HUES6 (cell line): ENCODE measurements around the gene CFL2.
A peak's percentile ranks its signal among the peaks of the same experiment; 100 is the strongest.
"Not testable (repeated sequence)": the region's sequence is repeated elsewhere in the genome, so short reads cannot be mapped to it uniquely, and the experiment has no call there.

Experiments
- H3K27ac ChIP-seq: 2 replicates; pipeline ENCODE4 v1.7.0; 2013; ENCODE audit warnings: low read depth, mild to moderate bottlenecking, low read length, inconsistent platforms
- H3K27me3 ChIP-seq: 2 replicates; pipeline ENCODE4 v1.6.1; 2013; ENCODE audit warnings: low read length; ENCODE audit not compliant: control insufficient read depth, insufficient read depth
- H3K36me3 ChIP-seq: 2 replicates; pipeline ENCODE4 v1.6.1; 2013; ENCODE audit warnings: low read length; ENCODE audit not compliant: control insufficient read depth, insufficient read depth
- H3K4me1 ChIP-seq: 2 replicates; pipeline ENCODE4 v1.6.1; 2013; ENCODE audit warnings: low read length; ENCODE audit not compliant: control insufficient read depth, insufficient read depth
- H3K4me3 ChIP-seq: 2 replicates; pipeline ENCODE4 v1.5.1; 2013; ENCODE audit warnings: low read depth, low read length
- H3K9ac ChIP-seq: one replicate; pipeline ENCODE4 v1.6.1; 2013; ENCODE audit warnings: mild to moderate bottlenecking, low read length
- H3K9me3 ChIP-seq: 2 replicates; pipeline ENCODE4 v1.6.1; 2013; ENCODE audit warnings: low read depth, low read length; ENCODE audit not compliant: control insufficient read depth, insufficient read depth

Gene CFL2

GRCh38 chr14:34710744-34711143 is 3.6 kb downstream of the CFL2 start:
- Histone ChIP-seq H3K4me3 (no peak overlapping the region), H3K4me1 (peaks cover 5% of the 10 kb centered on the region; the same call in 1 of the 2 replicates), H3K27me3 (peaks cover 9% of the 10 kb centered on the region), H3K9me3 (no peaks in the 10 kb centered on the region), H3K27ac (no peak overlapping the region), H3K9ac (no peak overlapping the region), H3K36me3 (peaks cover 16% of the 10 kb centered on the region)

- no peaks in the 10 kb centered on the region for H3K9me3 ChIP-seq
Observed at GRCh38 chr14:34710006-34710405, 4.4 kb downstream of the CFL2 start.

GRCh38 chr14:34707722-34708121 is 6.7 kb downstream of the CFL2 start:
- peaks cover 16% of the 10 kb centered on the region for H3K36me3 ChIP-seq
- H3K27me3 ChIP-seq, result no peaks in the 10 kb centered on the region
- no peak overlapping the region for H3K27ac ChIP-seq
- H3K9me3 ChIP-seq, result no peaks in the 10 kb centered on the region
- no peaks in the 10 kb centered on the region for H3K4me1 ChIP-seq
- no peak overlapping the region for H3K9ac ChIP-seq
- no peak overlapping the region for H3K4me3 ChIP-seq

More at GRCh38 chr14:34710006-34710405, 4.4 kb downstream of the CFL2 start:
- Histone ChIP-seq H3K36me3 (peaks cover 16% of the 10 kb centered on the region), H3K4me3 (no peak overlapping the region), H3K27me3 (peaks cover 2% of the 10 kb centered on the region), H3K9ac (no peak overlapping the region), H3K4me1 (peaks cover 5% of the 10 kb centered on the region; the same call in 1 of the 2 replicates), H3K27ac (no peak overlapping the region)

GRCh38 chr14:34701808-34702207 is 12.6 kb downstream of the CFL2 start:
- Histone ChIP-seq H3K27ac (no peak overlapping the region), H3K9ac (no peak overlapping the region), H3K27me3 (no peaks in the 10 kb centered on the region)

GRCh38 chr14:34700622-34701130 is 13.7 kb downstream of the CFL2 start:
- H3K36me3 ChIP-seq, result no peaks in the 10 kb centered on the region
- no peaks in the 10 kb centered on the region for H3K27me3 ChIP-seq
- H3K4me3 ChIP-seq, result no peak overlapping the region
- no peak overlapping the region for H3K9ac ChIP-seq
- no peaks in the 10 kb centered on the region for H3K9me3 ChIP-seq
- no peak overlapping the region for H3K27ac ChIP-seq
- H3K4me1 ChIP-seq, result no peaks in the 10 kb centered on the region

More at GRCh38 chr14:34701808-34702207, 12.6 kb downstream of the CFL2 start:
- no peaks in the 10 kb centered on the region for H3K4me1 ChIP-seq
- H3K36me3 ChIP-seq, result no peaks in the 10 kb centered on the region
- H3K4me3 ChIP-seq, result no peak overlapping the region
- H3K9me3 ChIP-seq, result no peaks in the 10 kb centered on the region

- Histone ChIP-seq H3K27ac (no peak overlapping the region), H3K36me3 (no peaks in the 10 kb centered on the region), H3K27me3 (no peaks in the 10 kb centered on the region), H3K4me3 (no peak overlapping the region), H3K4me1 (no peaks in the 10 kb centered on the region), H3K9me3 (no peaks in the 10 kb centered on the region), H3K9ac (no peak overlapping the region)
Observed at GRCh38 chr14:34699873-34700621, 14.3 kb downstream of the CFL2 start.

- not testable (repeated sequence) for H3K27me3 ChIP-seq, H3K4me3 ChIP-seq, H3K4me1 ChIP-seq, H3K9me3 ChIP-seq, H3K27ac ChIP-seq, H3K36me3 ChIP-seq, H3K9ac ChIP-seq
Observed at GRCh38 chr14:34694216-34694615, 20.2 kb downstream of the CFL2 start.

GRCh38 chr14:34693228-34693939 is 21.0 kb downstream of the CFL2 start:
- no peak overlapping the region for H3K9ac ChIP-seq
- H3K9me3 ChIP-seq, result no peaks in the 10 kb centered on the region
- no peaks in the 10 kb centered on the region for H3K36me3 ChIP-seq
- H3K27ac ChIP-seq, result no peak overlapping the region
- peaks cover 4% of the 10 kb centered on the region for H3K4me1 ChIP-seq
- H3K4me3 ChIP-seq, result peak overlapping the region; percentile 28
- H3K27me3 ChIP-seq, result no peaks in the 10 kb centered on the region

GRCh38 chr14:34692898-34693227 is 21.5 kb downstream of the CFL2 start:
- Histone ChIP-seq H3K9ac (no peak overlapping the region), H3K9me3 (no peaks in the 10 kb centered on the region), H3K4me3 (no peak overlapping the region), H3K4me1 (peaks cover 4% of the 10 kb centered on the region), H3K36me3 (no peaks in the 10 kb centered on the region), H3K27me3 (no peaks in the 10 kb centered on the region), H3K27ac (no peak overlapping the region)

- Histone ChIP-seq H3K4me1 (peaks cover 4% of the 10 kb centered on the region), H3K27me3 (no peaks in the 10 kb centered on the region), H3K9me3 (no peaks in the 10 kb centered on the region), H3K27ac (no peak overlapping the region), H3K4me3 (no peak overlapping the region), H3K36me3 (no peaks in the 10 kb centered on the region), H3K9ac (no peak overlapping the region)
Observed at GRCh38 chr14:34692348-34692747, 22.0 kb downstream of the CFL2 start.

GRCh38 chr14:34691206-34691605 is 23.2 kb downstream of the CFL2 start:
- no peak overlapping the region for H3K27ac ChIP-seq
- H3K4me1 ChIP-seq, result peaks cover 6% of the 10 kb centered on the region
- H3K36me3 ChIP-seq, result no peaks in the 10 kb centered on the region
- H3K9ac ChIP-seq, result no peak overlapping the region
- no peaks in the 10 kb centered on the region for H3K9me3 ChIP-seq
- no peaks in the 10 kb centered on the region for H3K27me3 ChIP-seq
- no peak overlapping the region for H3K4me3 ChIP-seq
